ENCODE data around the gene CLEC10A. TPM values are rescaled to one million over a fixed set of nuclear protein-coding genes. Genes with fewer than 3 reads are reported as not detected.
"Not testable (repeated sequence)": the region's sequence is repeated elsewhere in the genome, so short reads cannot be mapped to it uniquely, and the experiment has no call there.

CLEC10A gene
- not detected for polyA plus RNA-seq

- H3K4me1 Mint-ChIP-seq: peaks cover 10 to 27% (median 17%) of the 10 kb centered on the region in 3 donors
- H3K27ac Mint-ChIP-seq: peak within 1 kb of the TSS in 1 of 3 donors; percentile 85
- peaks cover 11% of the 10 kb centered on the region for H3K27me3 Mint-ChIP-seq
- H3K36me3 Mint-ChIP-seq: no peaks in the 10 kb centered on the region
- H3K9me3 Mint-ChIP-seq: no peaks in the 10 kb centered on the region
- peak within 1 kb of the TSS in 1 of 4 donors; percentile 12 for H3K4me3 Mint-ChIP-seq
Observed at GRCh38 chr17:7079581-7080455, at the start of gene CLEC10A. Gene CLEC10A (minus strand): TSS chr17:7080251. CDS start chr17:7078812, 1,439 bp downstream.

GRCh38 chr17:7129311-7129710, 49.3 kb upstream of the CLEC10A start:
- peaks cover 8% of the 10 kb centered on the region for H3K27me3 Mint-ChIP-seq
- H3K4me1 Mint-ChIP-seq: peaks cover 22 to 26% (median 25%) of the 10 kb centered on the region in 3 donors
- H3K9me3 Mint-ChIP-seq: no peaks in the 10 kb centered on the region
- no peak overlapping the region for H3K27ac Mint-ChIP-seq
- no peaks in the 10 kb centered on the region for H3K36me3 Mint-ChIP-seq
- H3K4me3 Mint-ChIP-seq: peak overlapping the region in 1 of 4 donors; percentile 55

GRCh38 chr17:7128160-7128559, 48.1 kb upstream of the CLEC10A start:
- Mint-ChIP-seq H3K27ac (no peak overlapping the region), H3K4me3 (no peak overlapping the region), H3K36me3 (no peaks in the 10 kb centered on the region), H3K4me1 (peaks cover 20 to 22% (median 21%) of the 10 kb centered on the region in 3 donors), H3K9me3 (no peaks in the 10 kb centered on the region), H3K27me3 (peaks cover 8% of the 10 kb centered on the region)

- H3K4me3 Mint-ChIP-seq, H3K36me3 Mint-ChIP-seq, H3K27ac Mint-ChIP-seq, H3K27me3 Mint-ChIP-seq, H3K9me3 Mint-ChIP-seq: not testable (repeated sequence)
- H3K4me1 Mint-ChIP-seq: peaks cover 17 to 18% (median 18%) of the 10 kb centered on the region in 3 donors
Observed at GRCh38 chr17:7127501-7127900, 47.5 kb upstream of the CLEC10A start.

GRCh38 chr17:7126386-7126785, 46.3 kb upstream of the CLEC10A start:
- not testable (repeated sequence) for H3K27me3 Mint-ChIP-seq, H3K36me3 Mint-ChIP-seq, H3K9me3 Mint-ChIP-seq, H3K27ac Mint-ChIP-seq, H3K4me3 Mint-ChIP-seq
- H3K4me1 Mint-ChIP-seq: peaks cover 11 to 16% (median 15%) of the 10 kb centered on the region in 3 donors

GRCh38 chr17:7124923-7125322, 44.9 kb upstream of the CLEC10A start:
- H3K27ac Mint-ChIP-seq: no peak overlapping the region
- peak overlapping the region in 1 of 4 donors; percentile 14 for H3K4me3 Mint-ChIP-seq
- peaks cover 7% of the 10 kb centered on the region for H3K27me3 Mint-ChIP-seq
- peaks cover 4 to 12% (median 9%) of the 10 kb centered on the region in 3 donors for H3K4me1 Mint-ChIP-seq
- H3K36me3 Mint-ChIP-seq: no peaks in the 10 kb centered on the region
- no peaks in the 10 kb centered on the region for H3K9me3 Mint-ChIP-seq

GRCh38 chr17:7123844-7124243, 43.8 kb upstream of the CLEC10A start:
- Mint-ChIP-seq H3K27ac (peak overlapping the region in 1 of 3 donors; percentile 13), H3K27me3 (peaks cover 7% of the 10 kb centered on the region), H3K9me3 (no peaks in the 10 kb centered on the region), H3K4me3 (peak overlapping the region in 1 of 4 donors; percentile 12), H3K4me1 (peaks cover 9 to 10% (median 9%) of the 10 kb centered on the region in 3 donors), H3K36me3 (no peaks in the 10 kb centered on the region)

- H3K36me3 Mint-ChIP-seq: no peaks in the 10 kb centered on the region
- no peaks in the 10 kb centered on the region for H3K9me3 Mint-ChIP-seq
- peaks cover 9 to 12% (median 10%) of the 10 kb centered on the region in 3 donors for H3K4me1 Mint-ChIP-seq
- H3K27ac Mint-ChIP-seq: no peak overlapping the region
- no peak overlapping the region for H3K4me3 Mint-ChIP-seq
- peaks cover 6% of the 10 kb centered on the region for H3K27me3 Mint-ChIP-seq
Observed at GRCh38 chr17:7122381-7122780, 42.3 kb upstream of the CLEC10A start.

GRCh38 chr17:7120635-7121034, 40.6 kb upstream of the CLEC10A start:
- H3K27me3 Mint-ChIP-seq, H3K4me3 Mint-ChIP-seq, H3K9me3 Mint-ChIP-seq, H3K36me3 Mint-ChIP-seq: not testable (repeated sequence)
- peak overlapping the region in 2 of 3 donors; percentile 1 to 10 for H3K27ac Mint-ChIP-seq
- peaks cover 9 to 12% (median 10%) of the 10 kb centered on the region in 3 donors for H3K4me1 Mint-ChIP-seq

GRCh38 chr17:7120123-7120522, 40.1 kb upstream of the CLEC10A start:
- peaks cover 9 to 12% (median 10%) of the 10 kb centered on the region in 3 donors for H3K4me1 Mint-ChIP-seq
- H3K4me3 Mint-ChIP-seq: no peak overlapping the region
- H3K36me3 Mint-ChIP-seq: no peaks in the 10 kb centered on the region
- H3K27me3 Mint-ChIP-seq: peaks cover 6% of the 10 kb centered on the region
- no peaks in the 10 kb centered on the region for H3K9me3 Mint-ChIP-seq
- H3K27ac Mint-ChIP-seq: peak overlapping the region in 1 of 3 donors; percentile 3

GRCh38 chr17:7119314-7119713, 39.3 kb upstream of the CLEC10A start:
- Mint-ChIP-seq H3K27me3 (peaks cover 6% of the 10 kb centered on the region), H3K36me3 (no peaks in the 10 kb centered on the region), H3K4me3 (peak overlapping the region in 1 of 4 donors; percentile 14), H3K27ac (peak overlapping the region in 1 of 3 donors; percentile 3), H3K9me3 (no peaks in the 10 kb centered on the region), H3K4me1 (peaks cover 9 to 13% (median 10%) of the 10 kb centered on the region in 3 donors)

GRCh38 chr17:7114875-7115614, 35.0 kb upstream of the CLEC10A start:
- Mint-ChIP-seq H3K27me3 (peaks cover 2% of the 10 kb centered on the region), H3K4me1 (peaks cover 0 to 8% (median 6%) of the 10 kb centered on the region in 3 donors), H3K9me3 (peaks cover 0 to 6% (median 0%) of the 10 kb centered on the region in 3 donors), H3K27ac (no peak overlapping the region), H3K36me3 (peaks cover 2% of the 10 kb centered on the region), H3K4me3 (no peak overlapping the region)

- H3K27me3 Mint-ChIP-seq: peaks cover 7% of the 10 kb centered on the region
- peaks cover 0 to 13% (median 5%) of the 10 kb centered on the region in 3 donors for H3K4me1 Mint-ChIP-seq
- peak within 1 kb of the TSS in 1 of 3 donors; percentile 53 for H3K27ac Mint-ChIP-seq
- peaks cover 2% of the 10 kb centered on the region for H3K36me3 Mint-ChIP-seq
- no peak within 1 kb of the TSS for H3K4me3 Mint-ChIP-seq
- peaks cover 0 to 6% (median 0%) of the 10 kb centered on the region in 3 donors for H3K9me3 Mint-ChIP-seq
Observed at GRCh38 chr17:7114241-7114874, 34.3 kb upstream of the CLEC10A start, which contains the start of gene ASGR2. Gene ASGR2 (minus strand): TSS chr17:7114822. CDS start chr17:7114240, 582 bp downstream.

- Mint-ChIP-seq H3K4me3 (no peak overlapping the region), H3K9me3 (peaks cover 0 to 6% (median 0%) of the 10 kb centered on the region in 3 donors), H3K27ac (no peak overlapping the region)
Observed at GRCh38 chr17:7113273-7114071, 33.4 kb upstream of the CLEC10A start.

More at GRCh38 chr17:7113273-7114071, 33.4 kb upstream of the CLEC10A start:
- Mint-ChIP-seq H3K36me3 (peaks cover 2% of the 10 kb centered on the region), H3K27me3 (peaks cover 8% of the 10 kb centered on the region), H3K4me1 (peaks cover 0 to 16% (median 7%) of the 10 kb centered on the region in 3 donors)

Measured in IgD-negative memory B cell (primary cell).